ENCODE results near the gene LCE2C. TPM values are rescaled to one million over a fixed set of nuclear protein-coding genes. Genes with fewer than 3 reads are reported as not detected.

Gene LCE2C, protein sequence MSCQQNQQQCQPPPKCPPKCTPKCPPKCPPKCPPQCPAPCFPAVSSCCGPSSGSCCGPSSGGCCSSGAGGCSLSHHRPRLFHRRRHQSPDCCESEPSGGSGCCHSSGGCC
- total RNA-seq, result not detected in 2 replicates

DNA sequence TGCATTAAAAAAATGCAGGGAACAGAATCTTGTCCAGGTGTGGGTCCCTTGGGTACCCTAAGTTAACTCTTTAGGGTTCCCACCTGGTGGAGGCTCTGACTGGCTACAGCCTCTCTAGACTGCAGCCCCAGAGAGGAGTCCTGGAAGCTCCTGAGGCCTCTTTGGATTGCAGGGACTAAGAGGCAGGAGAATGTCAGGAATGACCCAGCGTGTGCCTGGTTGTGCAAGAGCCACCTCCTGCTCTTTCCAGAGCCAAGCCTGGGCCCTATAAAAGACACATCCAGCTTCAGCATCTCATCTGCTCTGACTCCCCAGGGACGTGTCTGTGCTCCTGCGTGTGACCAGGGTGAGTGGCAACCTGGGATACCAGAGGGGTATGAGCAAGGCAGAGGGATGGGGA is at the start of gene LCE2C:
TSS of gene LCE2C (plus strand) at position 297 of the 400 bp plus-strand sequence. CDS start 737 bp downstream, outside the sequence.

DNA sequence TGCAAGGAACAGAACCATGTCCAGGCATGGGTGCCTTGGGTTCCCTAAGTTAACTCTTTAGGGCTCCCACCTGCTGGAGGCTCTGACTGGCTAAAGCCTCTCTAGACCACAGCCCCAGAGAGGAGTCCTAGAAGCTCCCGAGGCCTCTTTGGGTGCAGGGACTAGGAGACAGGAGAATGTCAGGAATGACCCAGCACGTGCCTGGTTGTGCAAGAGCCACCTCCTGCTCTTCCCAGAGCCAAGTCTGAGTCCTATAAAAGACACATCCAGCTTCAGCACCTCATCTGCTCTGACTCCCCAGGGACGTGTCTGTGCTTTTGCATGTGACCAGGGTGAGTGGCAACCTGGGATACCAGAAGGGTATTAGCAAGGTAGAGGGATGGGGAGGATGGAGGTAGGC is 12.0 kb upstream of the LCE2C start, which contains the start of gene LCE2D:
TSS of gene LCE2D (plus strand) at position 283 of the 400 bp plus-strand sequence. CDS start 726 bp downstream, outside the sequence.

DNA sequence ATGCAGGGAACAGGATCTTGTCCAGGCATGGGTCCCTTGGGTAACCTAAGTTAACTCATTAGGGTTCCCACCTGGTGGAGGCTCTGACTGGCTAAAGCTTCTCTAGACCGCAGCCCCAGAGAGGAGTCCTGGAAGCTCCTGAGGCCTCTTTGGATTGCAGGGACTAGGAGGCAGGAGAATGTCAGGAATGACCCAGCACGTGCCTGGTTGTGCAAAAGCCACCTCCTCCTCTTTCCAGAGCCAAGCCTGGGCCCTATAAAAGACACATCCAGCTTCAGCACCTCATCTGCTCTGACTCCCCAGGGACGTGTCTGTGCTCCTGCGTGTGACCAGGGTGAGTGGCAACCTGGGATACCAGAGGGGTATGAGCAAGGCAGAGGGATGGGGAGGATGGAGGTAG is 10.7 kb downstream of the LCE2C start, which contains the start of gene LCE2B:
TSS of gene LCE2B (plus strand) at position 301 of the 400 bp plus-strand sequence. CDS start 721 bp downstream, outside the sequence.

DNA sequence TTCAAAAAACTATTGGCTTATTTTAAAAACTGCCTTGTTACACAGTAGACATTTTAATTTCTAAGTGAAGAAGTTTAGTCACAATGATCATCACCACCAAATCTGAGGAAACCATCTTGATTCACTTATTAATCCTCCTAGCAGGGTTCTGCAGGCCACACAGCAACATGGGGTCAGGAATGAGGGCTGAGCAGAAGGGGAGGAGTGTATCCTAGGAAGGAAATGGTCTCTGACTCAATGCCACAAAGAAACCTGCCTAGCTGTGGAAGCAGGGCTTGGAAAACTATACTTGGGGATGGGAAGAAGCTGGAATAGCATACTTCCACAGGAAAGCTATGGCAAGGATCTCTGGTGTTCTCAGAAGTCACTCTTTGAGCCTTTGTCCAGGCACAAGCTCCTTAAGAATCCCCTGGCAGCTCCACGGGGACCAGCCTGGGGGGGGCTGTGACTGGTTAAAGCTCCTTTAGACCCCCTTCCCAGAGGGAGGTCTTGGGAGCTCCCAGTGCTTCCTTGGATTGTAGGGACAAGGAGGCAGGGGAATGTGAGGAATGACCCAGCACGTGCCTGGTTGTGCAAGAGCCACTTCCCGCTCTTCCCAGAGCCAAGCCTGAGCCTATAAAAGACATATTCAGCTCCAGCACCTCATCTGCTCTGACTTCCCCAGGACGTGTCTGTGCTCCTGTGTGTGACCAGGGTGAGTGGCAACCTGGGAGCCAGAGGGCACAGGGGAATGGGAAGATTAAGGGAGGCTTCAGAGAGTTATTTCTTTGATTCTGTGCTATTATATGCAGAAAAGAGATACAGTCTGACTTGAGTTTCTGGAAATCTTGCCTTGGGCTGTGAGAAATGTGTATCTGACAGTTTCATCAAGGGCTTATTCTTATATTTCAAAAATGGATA is 22.9 kb downstream of the LCE2C start, which contains the start of gene LCE2A:
TSS of gene LCE2A (plus strand) at position 645 of the 900 bp plus-strand sequence. CDS start 557 bp downstream, outside the sequence.

DNA sequence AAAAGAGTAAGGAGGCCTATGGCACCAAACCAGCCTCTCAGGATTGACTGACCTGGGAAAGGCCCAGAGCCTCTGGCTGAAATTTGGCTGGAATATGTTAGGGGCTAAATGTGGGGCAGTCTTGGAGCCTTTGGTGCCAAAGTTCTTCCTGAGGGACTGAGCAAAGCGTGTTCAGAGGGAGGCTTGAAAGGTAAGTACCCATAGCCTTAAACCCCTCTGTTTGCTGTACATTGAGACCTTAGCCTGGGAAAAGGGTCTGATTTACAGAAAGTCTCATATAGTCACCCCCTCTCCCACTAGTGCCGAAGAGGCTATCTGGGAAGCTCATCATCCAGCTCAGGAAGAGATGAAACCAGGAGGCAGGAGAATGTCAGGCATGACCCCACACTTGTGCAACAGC is 32.8 kb downstream of the LCE2C start, which contains the start of gene LCE4A:
TSS of gene LCE4A (plus strand) at position 301 of the 400 bp plus-strand sequence. CDS start 916 bp downstream, outside the sequence.

Other genes with a start within 250 kb of the LCE2C start
- not detected in 2 replicates for gene LCE5A, start 164.5 kb upstream of the LCE2C start, total RNA-seq
- gene CRCT1, start 160.8 kb upstream of the LCE2C start, total RNA-seq, result not detected in 2 replicates
- not detected in 2 replicates for gene LCE3E, start 108.5 kb upstream of the LCE2C start, total RNA-seq
- not detected in 2 replicates for gene LCE3D, start 94.8 kb upstream of the LCE2C start, total RNA-seq
- gene LCE3C, start 75.0 kb upstream of the LCE2C start, total RNA-seq, result not detected in 2 replicates
- not detected in 2 replicates for gene LCE3B, start 61.5 kb upstream of the LCE2C start, total RNA-seq
- not detected in 2 replicates for gene LCE3A, start 52.2 kb upstream of the LCE2C start, total RNA-seq
- not detected in 2 replicates for gene LCE2D, start 11.9 kb upstream of the LCE2C start, total RNA-seq
- not detected in 2 replicates for gene LCE2B, start 10.8 kb downstream of the LCE2C start, total RNA-seq
- gene LCE2A, start 23.1 kb downstream of the LCE2C start, total RNA-seq, result not detected in 2 replicates
- gene LCE4A, start 32.9 kb downstream of the LCE2C start, total RNA-seq, result not detected in 2 replicates
- gene KPRP, start 82.7 kb downstream of the LCE2C start, total RNA-seq, result not detected in 2 replicates
- not detected in 2 replicates for gene LCE1F, start 99.9 kb downstream of the LCE2C start, total RNA-seq
- not detected in 2 replicates for gene LCE1E, start 111.0 kb downstream of the LCE2C start, total RNA-seq
- not detected in 2 replicates for gene LCE1D, start 121.4 kb downstream of the LCE2C start, total RNA-seq
- not detected in 2 replicates for gene LCE1C, start 131.4 kb downstream of the LCE2C start, total RNA-seq
- not detected in 2 replicates for gene LCE1B, start 136.7 kb downstream of the LCE2C start, total RNA-seq
- not detected in 2 replicates for gene LCE1A, start 152.2 kb downstream of the LCE2C start, total RNA-seq
- gene LCE6A, start 167.6 kb downstream of the LCE2C start, total RNA-seq, result not detected in 2 replicates
- gene LCE7A, start 184.7 kb downstream of the LCE2C start, total RNA-seq, result not detected in 2 replicates
- not detected in 2 replicates for gene SMCP, start 203.0 kb downstream of the LCE2C start, total RNA-seq
- not detected in 2 replicates for gene IVL, start 233.3 kb downstream of the LCE2C start, total RNA-seq